Activated CD4-positive, alpha-beta T cell treated with anti-CD3 and anti-CD28 coated beads, Interleukin-2, amount 10 ng/mL, durations not matched to agents 24 days and 14 days (primary cell): ENCODE data around the gene CLEC3B. TPM values are rescaled to one million over a fixed set of nuclear protein-coding genes. Genes with fewer than 3 reads are reported as not detected.

ENCODE experiments used
- DNase-seq: peaks from one replicate; pipeline ENCODE4 v3.0.0; 2022
- H3K27ac Mint-ChIP-seq: one replicate; pipeline ENCODE4 v1.8.0; 2022; ENCODE audit warnings: mild to moderate bottlenecking, mixed read lengths
- H3K27me3 Mint-ChIP-seq: one replicate; pipeline ENCODE4 v1.8.0; 2022; ENCODE audit warnings: mixed read lengths
- H3K36me3 Mint-ChIP-seq: one replicate; pipeline ENCODE4 v1.8.0; 2022; ENCODE audit warnings: low read depth, mild to moderate bottlenecking, mixed read lengths
- H3K4me1 Mint-ChIP-seq: one replicate; pipeline ENCODE4 v1.8.0; 2021; ENCODE audit warnings: mixed read lengths
- H3K4me3 Mint-ChIP-seq: one replicate; pipeline ENCODE4 v1.8.0; 2022; ENCODE audit warnings: mild to moderate bottlenecking, moderate library complexity, mixed read lengths
- H3K9me3 Mint-ChIP-seq: one replicate; pipeline ENCODE4 v1.8.0; 2021; ENCODE audit warnings: mixed read lengths
- intact Hi-C: fragments of 100-400 bp; cut with micrococcal nuclease; formaldehyde crosslinking; loops from one replicate; pipeline ENCODE4 v1.15.1; 2023
- total RNA-seq: library from RNA; stranded (reverse); gene quantifications from 2 replicates; pipeline ENCODE4 v1.2.3, GENCODE V29; 2022

CLEC3B gene
- total RNA-seq, 1 donor from 2014 or later: not detected

DNA sequence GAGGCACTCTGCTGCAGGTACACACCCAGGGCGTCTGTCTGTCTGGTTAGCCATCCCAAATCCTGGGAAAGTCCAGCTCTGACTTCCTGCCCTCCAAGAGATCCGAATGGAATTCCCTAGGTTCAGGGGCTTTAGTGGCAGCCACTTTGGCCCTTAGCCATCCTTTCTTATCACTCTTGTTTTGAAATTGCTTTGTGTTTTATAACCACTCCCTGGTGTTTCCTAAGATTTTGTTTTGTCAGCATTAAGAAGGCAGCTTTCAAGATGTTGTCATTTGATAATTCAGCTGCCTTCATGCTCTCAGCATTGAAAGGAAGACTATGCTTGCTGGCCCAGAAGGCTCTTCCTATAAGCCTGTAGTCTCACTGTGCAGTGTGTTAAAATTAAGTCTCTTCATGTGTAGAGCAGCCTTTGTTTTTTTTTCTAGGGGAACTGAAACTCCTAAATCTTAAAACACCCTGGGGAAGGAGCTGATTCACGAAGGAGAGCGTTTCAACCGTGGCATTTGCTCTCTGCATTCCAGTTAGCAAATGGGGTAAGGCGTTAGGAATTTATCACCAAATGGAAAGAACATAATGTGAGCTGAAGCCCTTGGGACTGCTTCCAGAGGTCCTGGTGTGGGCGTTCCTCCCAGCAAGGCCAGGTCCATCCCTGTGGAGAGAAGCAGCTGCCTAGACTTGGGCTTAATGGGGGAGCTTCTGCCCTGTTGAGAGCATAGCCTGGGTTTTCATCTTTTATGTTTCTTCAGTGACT lies 14.2 kb upstream of the CLEC3B start:
- H3K4me1 Mint-ChIP-seq: peaks cover 12% of the 10 kb centered on the region
- no peak for DNase-seq
- H3K4me3 Mint-ChIP-seq: no peak overlapping the region
- peak overlapping the region; percentile 41 for H3K27ac Mint-ChIP-seq
- H3K27me3 Mint-ChIP-seq: no peaks in the 10 kb centered on the region
- intact Hi-C loops: no loop called here
- H3K9me3 Mint-ChIP-seq: no peaks in the 10 kb centered on the region
- peaks cover 48% of the 10 kb centered on the region for H3K36me3 Mint-ChIP-seq

DNA sequence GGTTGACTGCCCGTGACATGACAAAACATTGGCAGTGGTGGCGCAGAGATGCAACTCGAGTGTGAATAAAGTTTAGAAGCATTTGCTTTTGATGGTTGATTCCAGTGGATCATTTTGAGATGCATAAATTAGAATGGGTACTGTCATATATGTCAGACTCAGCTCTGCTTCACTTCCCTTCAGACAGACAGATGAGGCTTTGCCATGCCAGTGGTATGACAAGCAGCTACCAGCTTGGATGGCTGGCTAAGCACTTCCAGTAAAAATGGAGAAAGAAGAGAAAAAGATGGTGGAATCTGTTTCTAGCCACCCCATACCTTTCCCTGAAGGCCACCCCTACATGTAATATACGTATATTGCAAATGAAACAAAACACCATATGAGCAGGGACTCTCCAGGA lies 13.5 kb upstream of the CLEC3B start:
- Mint-ChIP-seq H3K27me3 (no peaks in the 10 kb centered on the region), H3K9me3 (no peaks in the 10 kb centered on the region), H3K36me3 (peaks cover 43% of the 10 kb centered on the region), H3K4me3 (no peak overlapping the region), H3K27ac (no peak overlapping the region), H3K4me1 (peaks cover 10% of the 10 kb centered on the region)
- intact Hi-C loops: no loop called here
- DNase-seq: no peak

- Mint-ChIP-seq H3K4me3 (no peak overlapping the region), H3K4me1 (peaks cover 16% of the 10 kb centered on the region), H3K36me3 (peaks cover 23% of the 10 kb centered on the region), H3K27ac (no peak overlapping the region), H3K27me3 (no peaks in the 10 kb centered on the region), H3K9me3 (no peaks in the 10 kb centered on the region)
- DNase-seq: no peak
- intact Hi-C loops: no loop called here
Measured at GRCh38 chr3:45016916-45017315, 9.2 kb upstream of the CLEC3B start.

- Mint-ChIP-seq H3K27me3 (no peaks in the 10 kb centered on the region), H3K27ac (no peak overlapping the region), H3K4me3 (no peak overlapping the region), H3K36me3 (peaks cover 16% of the 10 kb centered on the region), H3K9me3 (no peaks in the 10 kb centered on the region), H3K4me1 (peaks cover 14% of the 10 kb centered on the region)
- intact Hi-C loops: no loop called here
- DNase-seq: no peak
Measured at GRCh38 chr3:45017821-45018220, 8.3 kb upstream of the CLEC3B start.

DNA sequence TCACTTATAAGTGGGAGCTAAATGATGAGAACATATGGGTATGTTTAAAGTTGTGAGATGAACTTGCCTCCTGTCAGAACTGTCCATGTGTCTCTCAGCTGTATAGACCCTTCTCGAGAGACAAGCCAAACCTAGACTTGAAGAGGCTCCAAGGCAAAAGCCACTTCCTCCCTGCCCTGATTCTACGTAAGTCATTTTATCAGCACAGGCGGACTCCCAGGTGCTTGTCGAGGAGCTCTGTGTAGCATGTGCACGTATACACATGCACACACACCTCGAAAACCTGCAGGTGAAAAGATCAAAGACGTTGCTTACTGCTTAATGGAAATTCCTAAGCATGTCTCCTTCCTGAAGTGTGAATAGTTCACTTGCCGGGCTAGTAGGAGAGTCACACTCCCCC lies 5.6 kb upstream of the CLEC3B start:
- intact Hi-C loops: no loop called here
- Mint-ChIP-seq H3K9me3 (no peaks in the 10 kb centered on the region), H3K36me3 (peaks cover 8% of the 10 kb centered on the region), H3K27ac (no peak overlapping the region), H3K27me3 (peaks cover 2% of the 10 kb centered on the region), H3K4me1 (peaks cover 14% of the 10 kb centered on the region), H3K4me3 (no peak overlapping the region)
- peak; percentile 65 for DNase-seq

- Mint-ChIP-seq H3K27ac (no peak overlapping the region), H3K36me3 (peaks cover 6% of the 10 kb centered on the region), H3K4me1 (peaks cover 14% of the 10 kb centered on the region)
Measured at GRCh38 chr3:45021524-45022297, 4.4 kb upstream of the CLEC3B start.

GRCh38 chr3:45023675-45024074 lies 2.4 kb upstream of the CLEC3B start:
- no peak for DNase-seq
- H3K27ac Mint-ChIP-seq: no peak overlapping the region
- peaks cover 13% of the 10 kb centered on the region for H3K4me1 Mint-ChIP-seq
- H3K36me3 Mint-ChIP-seq: peaks cover 1% of the 10 kb centered on the region
- H3K4me3 Mint-ChIP-seq: no peak overlapping the region
- H3K9me3 Mint-ChIP-seq: no peaks in the 10 kb centered on the region
- peaks cover 9% of the 10 kb centered on the region for H3K27me3 Mint-ChIP-seq
- intact Hi-C loops: no loop called here

More at GRCh38 chr3:45021524-45022297, 4.4 kb upstream of the CLEC3B start:
- Mint-ChIP-seq H3K27me3 (peaks cover 5% of the 10 kb centered on the region), H3K4me3 (no peak overlapping the region), H3K9me3 (no peaks in the 10 kb centered on the region)
- intact Hi-C loops: no loop called here
- no peak for DNase-seq

GRCh38 chr3:45024542-45025255 lies 1.4 kb upstream of the CLEC3B start:
- H3K9me3 Mint-ChIP-seq: no peaks in the 10 kb centered on the region
- H3K4me1 Mint-ChIP-seq: peaks cover 11% of the 10 kb centered on the region
- H3K36me3 Mint-ChIP-seq: no peaks in the 10 kb centered on the region
- intact Hi-C loops: no loop called here
- no peak overlapping the region for H3K4me3 Mint-ChIP-seq
- no peak overlapping the region for H3K27ac Mint-ChIP-seq
- no peak for DNase-seq
- H3K27me3 Mint-ChIP-seq: peaks cover 9% of the 10 kb centered on the region

GRCh38 chr3:45026957-45027356 lies 854 bp downstream of the CLEC3B start:
- no peak for DNase-seq
- no peak overlapping the region for H3K4me3 Mint-ChIP-seq
- H3K4me1 Mint-ChIP-seq: no peaks in the 10 kb centered on the region
- intact Hi-C loops: no loop called here
- H3K27ac Mint-ChIP-seq: no peak overlapping the region
- no peaks in the 10 kb centered on the region for H3K9me3 Mint-ChIP-seq
- H3K36me3 Mint-ChIP-seq: no peaks in the 10 kb centered on the region
- H3K27me3 Mint-ChIP-seq: peaks cover 9% of the 10 kb centered on the region

- Mint-ChIP-seq H3K27ac (no peak overlapping the region), H3K9me3 (no peaks in the 10 kb centered on the region), H3K36me3 (no peaks in the 10 kb centered on the region), H3K27me3 (peaks cover 9% of the 10 kb centered on the region), H3K4me1 (no peaks in the 10 kb centered on the region), H3K4me3 (no peak overlapping the region)
- DNase-seq: no peak
- intact Hi-C loops: no loop called here
Measured at GRCh38 chr3:45027441-45027840, 1.3 kb downstream of the CLEC3B start.

DNA sequence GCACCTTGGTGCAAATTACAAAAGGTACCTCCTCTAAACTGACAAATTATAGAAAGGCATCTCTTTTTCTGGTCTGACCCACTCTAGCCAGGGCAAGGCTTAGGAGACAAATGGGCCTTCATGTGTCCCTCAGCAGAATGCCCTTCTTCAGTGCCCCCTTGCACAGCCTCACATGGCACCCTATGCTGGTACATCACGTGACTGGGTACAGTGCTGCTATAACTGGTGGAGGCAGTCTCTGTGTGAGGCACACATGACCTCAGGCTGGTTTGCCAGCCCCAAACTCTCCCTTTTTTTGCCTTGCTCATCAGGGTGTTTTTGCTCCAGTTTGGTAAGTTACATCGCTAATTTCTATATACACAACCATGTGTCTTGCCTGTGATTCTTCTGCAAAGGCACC lies 3.1 kb downstream of the CLEC3B start:
- H3K4me3 Mint-ChIP-seq: no peak overlapping the region
- peaks cover 1% of the 10 kb centered on the region for H3K4me1 Mint-ChIP-seq
- H3K27me3 Mint-ChIP-seq: peaks cover 13% of the 10 kb centered on the region
- H3K27ac Mint-ChIP-seq: no peak overlapping the region
- H3K36me3 Mint-ChIP-seq: no peaks in the 10 kb centered on the region
- intact Hi-C loops: no loop called here
- H3K9me3 Mint-ChIP-seq: no peaks in the 10 kb centered on the region
- DNase-seq: no peak

DNA sequence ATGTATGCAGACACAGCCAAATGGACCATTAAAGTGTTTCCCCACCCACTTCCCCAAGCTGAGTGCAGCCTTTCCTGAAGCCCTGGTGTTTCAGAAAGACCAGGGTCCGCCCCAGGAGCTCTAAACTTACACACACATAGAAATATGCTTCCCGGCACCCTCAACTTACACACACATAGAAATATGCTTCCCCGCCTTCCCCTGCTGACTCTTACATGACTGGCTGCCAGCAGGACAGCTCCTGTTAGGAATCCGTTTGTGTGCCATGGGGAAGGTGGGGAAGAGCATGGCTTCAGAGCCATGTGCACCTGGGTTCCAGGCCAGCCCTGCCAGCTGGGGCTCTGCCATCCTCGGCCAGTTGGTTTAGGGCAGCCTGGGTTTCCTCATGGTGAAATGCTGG lies 3.6 kb downstream of the CLEC3B start:
- H3K27me3 Mint-ChIP-seq: peaks cover 16% of the 10 kb centered on the region
- H3K27ac Mint-ChIP-seq: no peak overlapping the region
- peaks cover 6% of the 10 kb centered on the region for H3K4me1 Mint-ChIP-seq
- intact Hi-C loops: no loop called here
- no peaks in the 10 kb centered on the region for H3K9me3 Mint-ChIP-seq
- H3K36me3 Mint-ChIP-seq: no peaks in the 10 kb centered on the region
- no peak for DNase-seq
- H3K4me3 Mint-ChIP-seq: no peak overlapping the region

DNA sequence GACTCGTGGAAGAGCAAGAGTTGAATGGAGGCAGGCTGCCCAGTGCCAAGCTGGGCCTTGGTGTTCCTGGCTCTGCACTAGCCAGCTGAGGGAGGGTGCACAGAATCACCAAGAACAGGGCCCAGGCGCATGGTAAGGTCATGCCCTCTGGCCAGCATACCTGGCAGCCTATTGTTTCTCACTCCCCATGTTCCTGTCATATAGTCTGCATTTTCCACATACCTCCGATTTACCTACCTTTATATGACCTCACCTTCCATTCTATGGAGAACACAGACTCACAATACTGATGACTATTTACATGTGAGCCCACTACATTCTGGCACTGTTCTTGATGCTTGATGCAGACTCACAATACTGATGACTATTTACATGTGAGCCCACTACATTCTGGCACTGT lies 5.4 kb downstream of the CLEC3B start:
- peaks cover 26% of the 10 kb centered on the region for H3K27me3 Mint-ChIP-seq
- no peak for DNase-seq

DNA sequence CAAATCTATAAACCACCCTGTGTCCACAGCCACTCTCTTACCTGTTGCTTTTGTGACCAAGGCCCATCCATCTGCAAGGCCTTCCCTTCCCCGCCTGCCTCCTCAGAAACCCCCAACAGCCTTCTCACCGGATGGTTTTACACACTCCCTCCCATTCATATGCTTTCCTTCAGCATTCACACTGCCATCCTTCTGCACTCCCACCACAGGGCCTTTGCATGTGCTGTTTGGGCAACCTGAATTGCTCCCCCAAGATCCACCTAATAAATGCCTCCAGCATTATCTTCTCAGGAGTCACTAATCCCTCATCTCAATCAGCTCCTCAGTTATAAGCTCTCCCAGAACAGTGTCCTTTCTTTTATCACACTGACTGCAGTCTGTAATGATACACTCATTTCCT lies 6.0 kb downstream of the CLEC3B start:
- Mint-ChIP-seq H3K27ac (peak overlapping the region; percentile 6), H3K9me3 (no peaks in the 10 kb centered on the region), H3K36me3 (no peaks in the 10 kb centered on the region), H3K27me3 (peaks cover 22% of the 10 kb centered on the region), H3K4me1 (peaks cover 19% of the 10 kb centered on the region), H3K4me3 (no peak overlapping the region)
- intact Hi-C loops: no loop called here
- DNase-seq: no peak

More for the DNA sequence above, 5.4 kb downstream of the CLEC3B start:
- Mint-ChIP-seq H3K9me3 (no peaks in the 10 kb centered on the region), H3K4me3 (no peak overlapping the region), H3K4me1 (peaks cover 19% of the 10 kb centered on the region), H3K27ac (no peak overlapping the region), H3K36me3 (no peaks in the 10 kb centered on the region)
- intact Hi-C loops: no loop called here
